GM12874 (cell line): ENCODE data around the gene STUM.

Experiments used
- CTCF ChIP-seq: IDR thresholded peaks from 2 replicates; pipeline ENCODE4 v1.5.1; 2011; ENCODE audit warnings: low read depth, mild to moderate bottlenecking, control low read depth, low read length, moderate library complexity; ENCODE audit not compliant: insufficient read depth

The STUM gene

DNA sequence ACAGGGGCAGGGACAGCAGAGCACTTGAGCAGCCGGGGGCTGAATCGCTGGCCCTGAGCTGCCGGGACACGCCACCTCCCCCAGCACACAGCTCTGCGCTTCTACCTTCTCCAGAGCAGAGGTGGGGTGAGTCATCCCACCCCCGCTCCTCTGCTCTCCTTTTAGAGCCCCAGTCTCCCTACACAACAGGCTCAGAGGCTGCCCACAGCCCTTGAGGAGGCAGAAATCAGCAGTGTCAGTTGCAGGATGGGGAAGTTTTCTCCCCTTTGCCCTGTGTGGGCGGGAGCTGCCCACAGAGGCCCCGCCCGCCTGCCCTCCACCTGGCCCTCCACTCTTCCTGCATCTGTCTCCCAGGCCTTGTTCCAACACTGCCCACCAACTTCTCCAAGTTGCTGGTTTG lies 94.6 kb downstream of the STUM start:
- TF ChIP-seq CTCF: no peak

GRCh38 chr1:226643611-226644540 lies 95.3 kb downstream of the STUM start:
- TF ChIP-seq CTCF: peak; percentile 43; the same call in 1 of the 2 replicates

- no peak for TF ChIP-seq CTCF
Observed at GRCh38 chr1:226644541-226645176, 96.1 kb downstream of the STUM start.

- no peak for TF ChIP-seq CTCF
Observed at GRCh38 chr1:226645279-226645976, 96.9 kb downstream of the STUM start.

DNA sequence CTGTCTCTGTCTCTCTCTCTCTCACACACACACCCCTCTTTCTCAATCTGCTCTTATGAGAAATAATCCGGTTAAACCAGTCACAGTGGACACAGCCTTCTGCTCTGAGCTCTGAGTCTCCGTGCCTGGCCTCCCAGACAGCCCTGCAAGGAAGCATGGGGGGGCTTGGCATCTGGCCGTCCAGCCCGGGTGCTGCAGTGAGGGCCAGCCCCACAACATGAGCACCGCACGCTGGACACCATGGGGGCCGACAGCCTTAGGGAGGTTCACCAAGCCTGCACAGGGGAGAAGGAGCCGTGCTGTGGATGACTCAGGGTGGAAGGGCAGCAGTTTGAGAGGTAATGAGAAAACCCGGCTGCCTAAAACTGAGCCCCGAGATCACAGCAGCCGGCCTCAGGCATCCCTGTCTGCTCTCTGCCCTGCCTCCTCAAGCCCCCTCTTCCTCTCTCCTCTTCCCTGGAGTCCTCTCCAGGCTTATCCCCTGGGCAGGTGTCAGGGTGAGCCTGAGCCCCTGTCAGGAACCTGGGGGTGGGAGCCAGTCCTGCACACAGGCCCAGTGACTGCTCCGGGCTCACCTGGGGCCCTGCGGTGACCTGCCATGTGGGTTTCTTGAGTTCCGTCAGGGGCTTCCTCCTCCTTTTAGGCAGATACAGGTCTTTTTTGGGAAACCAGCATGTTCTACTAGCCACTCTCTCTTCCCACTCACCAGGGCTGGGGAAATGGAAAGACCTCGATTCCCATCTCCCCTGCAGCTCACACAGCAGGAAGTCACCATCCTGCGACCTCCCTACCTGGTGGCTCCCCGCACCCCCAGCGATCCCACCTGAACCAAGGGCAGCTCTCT lies 97.7 kb downstream of the STUM start:
- TF ChIP-seq CTCF: no peak

- no peak for TF ChIP-seq CTCF
Observed at GRCh38 chr1:226646870-226647449, 98.4 kb downstream of the STUM start.
